ENCODE data around the gene HPCA. TPM values are rescaled to one million over a fixed set of nuclear protein-coding genes. Genes with fewer than 3 reads are reported as not detected.

HPCA gene
- 0.05 TPM in 1 of 2 replicates, not detected in the other for total RNA-seq

- DNase-seq (ENCODE audit: low read depth): no peak
Measured at GRCh38 chr1:32886004-32886827, at the start of gene HPCA. TSS of gene HPCA (plus strand) at chr1:32886491. CDS start at chr1:32888899, 2,408 bp downstream.

DNA sequence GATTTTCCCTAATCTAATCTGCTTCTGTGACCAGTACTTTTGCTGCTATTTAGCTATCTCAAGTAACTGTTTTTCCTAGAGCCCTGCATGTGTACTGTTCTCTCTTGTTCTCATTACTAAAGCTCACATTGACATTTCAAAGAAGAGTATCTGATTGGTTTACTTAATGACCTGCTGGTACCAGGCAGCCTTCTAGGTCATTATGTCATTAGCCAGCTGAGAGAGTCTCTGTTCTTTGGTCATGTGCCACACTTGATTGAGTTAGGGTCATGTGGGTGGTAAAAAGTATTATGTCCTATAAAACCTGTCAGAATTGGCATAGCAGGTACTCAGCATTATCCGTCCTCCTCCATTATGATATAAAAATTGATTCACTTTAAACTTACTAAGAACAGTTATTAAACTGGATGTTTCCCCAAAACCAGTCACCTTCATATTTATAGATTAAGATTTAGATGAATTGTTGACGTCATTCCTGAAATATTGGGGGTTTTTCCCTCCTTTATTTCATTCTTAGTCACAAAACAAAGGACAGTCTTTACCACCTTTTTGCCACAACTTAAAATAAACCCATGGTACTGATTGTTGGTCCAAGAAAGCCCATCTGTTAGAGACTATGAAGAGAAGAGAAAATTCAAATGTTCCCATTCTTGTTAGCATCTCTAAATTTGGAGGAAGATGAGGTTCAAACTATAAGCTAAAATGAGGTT lies 37.8 kb upstream of the HPCA start:
- DNase-seq (ENCODE audit: low read depth): no peak

DNA sequence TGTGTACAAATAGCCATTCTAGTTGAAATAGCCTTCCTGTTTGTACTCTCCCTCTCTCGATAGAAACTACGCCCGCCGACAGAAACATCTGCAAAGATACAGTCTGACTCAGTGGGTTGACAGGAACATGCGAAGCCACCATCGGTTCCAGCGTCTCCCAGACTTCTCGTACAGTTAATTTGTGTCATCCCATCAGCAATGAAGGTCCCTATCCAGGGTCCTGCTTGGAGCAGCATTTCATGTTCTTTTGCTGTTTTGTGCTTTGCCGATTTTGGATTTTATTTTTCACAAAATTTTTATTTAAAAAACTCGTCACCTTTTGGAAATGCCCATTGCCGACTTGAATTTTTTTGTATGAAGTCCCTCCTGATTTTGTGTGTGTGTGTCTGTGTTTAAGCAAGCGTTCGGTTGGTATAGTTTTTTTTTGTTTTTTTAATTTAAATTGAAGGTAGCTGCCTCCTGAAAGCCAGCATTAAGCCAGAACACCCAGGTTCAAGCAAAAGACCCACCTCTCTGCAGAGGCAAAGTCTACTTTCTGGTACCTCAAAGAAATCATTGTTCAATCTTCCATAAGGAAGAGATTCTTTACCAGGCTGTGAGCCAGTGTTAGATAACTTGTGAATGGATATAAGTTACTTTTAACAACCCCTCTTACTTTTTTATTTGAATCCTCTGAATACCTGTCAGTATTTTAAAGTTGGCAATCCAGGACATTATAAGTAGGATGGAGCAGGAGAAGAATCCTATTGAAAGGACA lies 30.3 kb upstream of the HPCA start:
- DNase-seq (ENCODE audit: low read depth): no peak

GRCh38 chr1:32858136-32858535 lies 28.2 kb upstream of the HPCA start:
- no peak for DNase-seq (ENCODE audit: low read depth)

GRCh38 chr1:32858791-32859190 lies 27.5 kb upstream of the HPCA start:
- no peak for DNase-seq (ENCODE audit: low read depth)

DNA sequence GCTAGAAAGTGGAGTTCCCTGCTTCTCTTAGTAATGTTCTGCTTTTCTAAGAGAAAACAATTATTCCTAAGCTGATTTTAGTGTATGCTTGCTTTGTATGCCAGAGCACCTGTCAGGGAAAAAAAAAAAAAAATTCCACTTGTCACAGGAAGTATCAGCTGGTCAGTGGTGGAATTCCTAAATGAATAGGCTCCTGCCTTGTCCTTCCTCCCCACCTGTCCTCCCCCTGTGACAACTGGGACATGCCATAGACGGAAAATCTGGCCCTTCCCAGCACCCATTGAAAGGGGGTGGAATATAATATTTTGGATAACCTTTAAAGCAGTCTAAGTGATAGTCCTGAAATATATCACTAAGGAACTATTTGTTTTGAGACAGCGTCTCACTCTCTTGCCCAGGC lies 26.4 kb upstream of the HPCA start:
- no peak for DNase-seq (ENCODE audit: low read depth)

- no peak for DNase-seq (ENCODE audit: low read depth)
Measured at GRCh38 chr1:32860566-32860965, 25.7 kb upstream of the HPCA start.

- DNase-seq (ENCODE audit: low read depth): no peak
Measured at GRCh38 chr1:32861904-32862695, 24.2 kb upstream of the HPCA start.

- no peak for DNase-seq (ENCODE audit: low read depth)
Measured at GRCh38 chr1:32863218-32863880, 22.9 kb upstream of the HPCA start.

- no peak for DNase-seq (ENCODE audit: low read depth)
Measured at GRCh38 chr1:32863881-32864245, 22.4 kb upstream of the HPCA start.

DNA sequence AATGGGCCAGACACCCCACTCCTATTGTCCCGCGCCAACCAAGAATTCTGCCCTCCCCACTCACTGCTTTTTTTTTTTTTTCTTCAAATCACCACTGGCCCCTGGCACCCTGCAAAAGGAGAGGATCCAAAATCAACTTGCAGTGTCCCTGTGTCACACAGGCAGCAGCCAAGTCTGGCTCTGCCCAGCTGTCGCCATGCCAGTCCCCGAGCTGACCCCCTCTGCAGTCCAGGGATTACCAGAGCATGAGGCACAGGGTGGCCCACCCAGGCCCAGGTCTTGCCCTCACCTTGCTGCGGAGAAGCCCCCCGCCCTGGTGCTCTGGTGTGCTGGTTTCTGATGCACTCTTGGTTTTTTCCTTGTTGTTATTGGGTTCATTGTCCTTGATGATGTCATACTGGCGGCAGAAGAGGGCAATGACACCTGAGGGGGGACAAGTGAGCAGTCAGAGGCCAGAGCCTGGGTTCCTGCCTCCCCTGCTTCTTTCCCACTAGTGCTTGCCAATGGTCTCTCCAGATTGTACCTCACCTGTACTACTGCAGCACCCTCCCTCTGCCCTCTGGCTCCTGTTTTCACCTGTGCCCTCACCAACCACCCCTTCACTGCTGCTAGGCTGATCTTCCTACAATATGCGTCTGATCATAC lies 21.8 kb upstream of the HPCA start:
- DNase-seq (ENCODE audit: low read depth): no peak

DNA sequence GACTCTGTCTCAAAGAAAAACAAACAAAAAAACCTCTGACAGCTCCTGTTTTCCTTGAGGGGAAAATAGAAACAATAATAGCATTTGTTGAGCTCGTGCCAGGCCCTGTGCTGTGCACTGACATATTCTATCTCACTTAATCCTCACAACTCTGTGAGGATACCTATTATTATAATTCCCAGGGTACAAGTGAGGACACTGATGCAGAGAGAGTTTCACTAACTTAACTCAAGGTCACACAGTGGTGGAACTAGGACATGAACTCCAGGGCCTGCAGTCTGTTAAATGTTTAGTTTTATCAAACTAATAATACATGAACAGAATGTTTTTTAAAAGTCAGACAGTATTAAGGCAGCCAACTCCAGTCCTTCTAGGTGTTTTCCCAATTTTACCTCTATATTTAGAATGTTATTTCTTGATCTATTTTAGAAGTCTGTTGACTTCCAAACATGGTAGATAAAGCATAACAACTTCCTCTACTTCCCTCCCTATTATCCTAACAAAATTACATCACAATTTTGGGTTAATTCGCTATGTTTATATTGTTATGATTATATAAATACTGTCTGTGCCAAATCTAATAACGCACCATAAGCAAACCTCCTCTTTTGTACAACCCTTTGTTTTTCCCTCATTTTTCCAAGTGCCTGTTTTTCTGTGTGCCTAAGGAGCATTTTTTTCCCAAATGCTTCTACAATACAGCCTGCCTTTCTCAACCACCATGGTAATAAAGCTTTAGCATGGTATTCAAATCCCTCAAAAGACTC lies 20.5 kb upstream of the HPCA start:
- DNase-seq (ENCODE audit: low read depth): no peak

DNA sequence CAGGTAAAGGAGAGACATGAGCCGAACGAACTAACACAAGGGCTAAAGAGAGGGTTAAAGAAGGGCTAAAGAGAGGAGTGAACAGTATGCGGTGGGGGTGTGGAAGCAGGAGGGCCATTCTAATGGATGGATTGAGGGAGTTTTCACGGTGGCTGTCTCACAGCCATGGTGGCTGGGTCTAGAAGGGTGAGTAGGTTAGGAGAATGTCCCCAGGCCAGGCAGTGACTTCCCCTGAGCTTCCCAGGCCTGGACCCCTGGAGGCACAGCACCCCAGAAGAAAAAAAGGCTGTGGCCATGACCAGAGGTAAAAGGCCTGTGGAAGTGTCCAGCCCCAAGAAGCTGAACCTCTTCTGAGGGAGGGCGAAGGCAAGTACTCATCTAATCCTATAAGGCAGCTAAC lies 19.1 kb upstream of the HPCA start:
- no peak for DNase-seq (ENCODE audit: low read depth)

DNA sequence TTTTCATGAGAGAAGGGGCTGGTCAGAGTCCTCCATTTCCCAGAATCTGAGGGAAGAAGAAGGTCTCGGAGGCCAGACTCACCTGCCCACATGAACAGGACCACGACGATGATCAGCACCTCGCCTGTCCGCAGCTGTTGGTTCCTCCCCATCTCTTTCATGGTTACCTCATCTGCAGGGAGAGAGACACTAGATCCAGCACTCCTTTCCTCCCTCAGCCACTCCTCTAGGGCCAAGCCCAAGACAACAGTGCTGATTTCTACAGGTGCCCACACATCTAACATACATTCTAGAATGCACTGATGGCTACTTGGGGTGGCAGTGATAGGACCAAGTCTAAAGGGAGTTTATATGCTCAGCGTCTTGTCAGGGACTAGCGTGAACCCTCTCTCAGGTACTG lies 18.6 kb upstream of the HPCA start:
- no peak for DNase-seq (ENCODE audit: low read depth)

DNA sequence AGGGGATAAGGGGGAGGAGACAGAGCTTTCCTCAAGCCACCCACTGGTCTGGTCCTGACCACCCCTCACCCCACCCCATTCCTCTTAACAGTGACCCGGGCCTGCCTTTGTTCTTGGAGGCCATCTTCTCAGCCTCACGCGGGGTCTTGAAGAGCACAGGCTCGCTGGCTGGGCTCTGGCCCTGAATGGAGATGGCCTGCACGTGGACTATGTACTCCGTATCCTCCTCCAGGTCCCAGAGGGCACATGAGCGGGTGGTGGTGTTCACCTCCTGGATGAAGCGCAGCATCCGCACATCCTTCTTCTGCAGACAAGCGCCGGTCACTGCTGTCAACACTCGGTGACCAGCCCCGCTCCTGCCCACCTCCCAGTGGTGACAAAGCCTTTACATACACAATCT lies 18.2 kb upstream of the HPCA start:
- DNase-seq (ENCODE audit: low read depth): no peak

DNA sequence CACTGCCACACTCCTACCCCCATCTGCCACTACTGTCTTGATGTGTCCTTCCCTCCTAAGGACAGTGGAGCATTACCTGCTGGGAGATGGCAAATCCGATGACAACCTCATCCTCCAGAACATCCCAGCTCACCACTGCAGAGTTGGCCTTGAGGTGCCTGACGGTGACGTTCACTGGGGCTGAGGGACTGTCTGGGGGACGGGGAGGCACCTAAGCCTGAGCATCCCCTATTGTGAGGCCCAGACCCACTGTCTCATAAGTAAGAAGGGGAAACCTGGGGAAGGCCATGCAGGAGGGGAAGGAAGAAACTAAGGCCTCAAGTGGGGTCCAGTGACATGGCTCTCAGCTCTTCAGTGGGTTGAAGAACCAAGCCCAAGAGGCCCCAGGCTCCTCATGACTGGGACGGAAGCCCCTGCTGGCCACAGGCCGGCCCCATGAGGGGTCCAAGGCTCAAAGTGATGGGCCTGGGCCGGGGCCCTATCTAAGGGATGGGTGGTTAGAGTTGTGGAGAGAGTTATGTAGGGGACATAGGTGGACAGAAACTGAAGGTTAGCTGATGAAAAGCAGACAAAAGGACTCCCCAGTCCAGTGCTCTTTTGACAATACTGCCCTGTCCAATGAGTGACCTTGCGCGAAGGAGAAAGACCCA lies 17.4 kb upstream of the HPCA start:
- DNase-seq (ENCODE audit: low read depth): no peak

- DNase-seq (ENCODE audit: low read depth): no peak
Measured at GRCh38 chr1:32869923-32870614, 16.2 kb upstream of the HPCA start.

GRCh38 chr1:32870615-32871363 lies 15.5 kb upstream of the HPCA start, which contains the start of gene FNDC5:
TSS of gene FNDC5 (minus strand) at chr1:32870912.
- DNase-seq (ENCODE audit: low read depth): no peak
